ENCODE measurements around the gene CEP19.

GRCh38 chr3:196659901-196660351 lies 52.1 kb downstream of the CEP19 start:
- TF ChIP-seq CTCF (conservative IDR thresholded peaks at IDR 0.05), result no peak
- no peak for TF ChIP-seq ZFX (IDR thresholded peaks at IDR 0.05)

Measured in C4-2B (cell line).